ENCODE data around the gene GSTT4.
"Not testable (repeated sequence)": the region's sequence is repeated elsewhere in the genome, so short reads cannot be mapped to it uniquely, and the experiment has no call there.

Gene GSTT4

GRCh38 chr22:23986538-23987178 is 18.6 kb downstream of the GSTT4 start:
- DNase-seq (ENCODE audit: low spot score): not testable (repeated sequence)

GRCh38 chr22:23986089-23986488 is 19.2 kb downstream of the GSTT4 start:
- DNase-seq (ENCODE audit: low spot score): not testable (repeated sequence)

DNA sequence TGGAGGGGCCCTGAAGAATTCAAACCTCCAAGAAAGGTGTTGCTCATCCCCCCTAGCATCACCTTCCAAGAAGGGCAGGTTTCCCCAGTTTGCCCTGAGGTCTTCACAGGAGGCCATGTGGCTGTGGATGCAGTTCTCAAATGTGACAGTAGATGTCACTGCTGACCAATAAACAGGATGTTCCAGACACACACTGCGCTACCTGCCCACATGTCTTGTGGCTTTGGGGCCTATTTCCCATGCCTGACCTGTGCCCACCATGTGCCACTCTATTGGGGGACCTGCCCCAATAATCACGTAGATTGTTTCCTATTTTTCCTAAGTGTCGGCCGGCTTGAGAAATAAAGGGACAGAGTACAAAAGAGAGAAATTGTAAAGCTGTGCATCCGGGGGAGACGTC is 20.8 kb downstream of the GSTT4 start:
- DNase-seq (ENCODE audit: low spot score): no peak

DNA sequence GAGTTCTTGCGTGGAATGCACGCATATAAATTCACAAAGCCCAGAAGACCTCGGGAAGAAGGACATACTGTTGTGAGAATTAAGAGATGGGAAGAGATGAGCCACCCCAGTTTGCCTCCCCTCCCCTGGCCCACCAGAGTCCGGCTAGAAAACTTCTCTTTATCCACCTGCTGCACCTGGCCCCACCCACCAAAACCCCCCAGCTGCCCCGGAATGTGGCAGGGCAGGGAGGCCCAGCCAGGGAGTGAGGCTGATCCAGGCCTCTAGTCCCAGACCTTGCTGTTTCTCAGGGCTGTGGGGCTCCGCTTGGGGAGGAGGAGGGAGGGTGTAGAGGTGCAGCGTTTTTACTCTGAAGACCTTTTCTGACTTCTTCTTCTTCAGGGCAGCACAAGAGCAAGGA is 24.7 kb downstream of the GSTT4 start:
- not testable (repeated sequence) for DNase-seq (ENCODE audit: low spot score)

DNA sequence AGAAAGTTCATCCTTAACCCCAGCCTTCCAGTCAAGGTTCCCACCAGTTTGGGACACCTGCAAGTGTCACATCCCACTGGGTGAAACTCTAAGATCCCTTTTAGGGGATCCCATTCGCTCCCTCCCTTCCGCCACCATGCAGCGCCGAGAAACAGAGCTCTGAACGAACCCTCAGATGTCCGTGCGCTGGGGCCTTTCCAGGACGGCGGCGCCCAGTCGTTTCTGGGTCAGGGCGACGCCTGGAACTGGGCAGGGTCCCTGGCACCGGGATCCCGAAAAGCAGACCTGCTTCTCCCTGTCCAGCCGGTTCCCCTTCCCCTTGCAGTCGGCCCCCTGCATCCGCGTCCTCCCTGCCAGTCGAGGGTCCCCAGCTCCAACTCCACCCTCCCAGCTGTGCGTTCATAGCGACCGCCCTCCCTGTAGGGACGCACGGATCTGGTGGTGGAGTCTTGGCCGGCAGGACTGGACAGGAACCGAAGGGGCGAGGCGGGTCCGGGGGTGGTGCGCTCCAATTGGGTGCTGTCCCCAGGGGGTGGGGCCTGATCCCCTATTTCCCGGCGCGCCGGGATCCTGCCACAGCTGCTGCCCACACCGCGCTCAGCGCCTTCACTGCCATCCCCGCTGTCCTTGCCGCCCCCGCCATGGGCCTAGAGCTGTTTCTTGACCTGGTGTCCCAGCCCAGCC is 25.6 kb downstream of the GSTT4 start, which contains the start of gene GSTT2:
Gene GSTT2 (plus strand): TSS at position 578 of the 684 bp plus-strand sequence.
- DNase-seq (ENCODE audit: low spot score): not testable (repeated sequence)

- not testable (repeated sequence) for DNase-seq (ENCODE audit: low spot score)
Observed at GRCh38 chr22:23977304-23977703, 27.9 kb downstream of the GSTT4 start.

GRCh38 chr22:23974836-23975352 is 30.4 kb downstream of the GSTT4 start:
- DNase-seq (ENCODE audit: low spot score): not testable (repeated sequence)

GRCh38 chr22:23974345-23974744 is 30.9 kb downstream of the GSTT4 start, which contains the start of gene DDT:
DDT (minus strand) TSS chr22:23974441; CDS start chr22:23974414, 27 bp downstream.
- not testable (repeated sequence) for DNase-seq (ENCODE audit: low spot score)

DNA sequence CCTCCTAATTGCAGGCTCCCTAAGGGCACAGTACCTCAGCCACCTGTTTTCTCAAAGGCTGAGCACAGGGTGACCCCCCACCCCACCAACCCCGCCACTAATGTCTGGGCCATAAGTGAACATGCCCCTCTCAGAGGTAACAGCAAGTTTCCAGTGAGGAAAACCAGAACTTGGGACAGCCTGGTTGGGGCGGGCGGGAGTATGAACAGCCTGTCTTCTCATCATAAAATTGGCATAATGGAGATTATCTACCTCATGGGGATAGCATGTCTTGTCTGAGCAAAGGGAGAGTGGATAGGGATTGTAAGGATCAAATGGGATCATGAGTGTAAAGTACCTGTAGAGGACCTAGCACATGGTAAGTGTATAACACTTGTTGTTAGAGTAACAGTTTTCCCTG is 33.3 kb downstream of the GSTT4 start:
- DNase-seq (ENCODE audit: low spot score): peak; percentile 1

- DNase-seq (ENCODE audit: low spot score): peak; percentile 1
Observed at GRCh38 chr22:23970816-23971486, 34.3 kb downstream of the GSTT4 start.

DNA sequence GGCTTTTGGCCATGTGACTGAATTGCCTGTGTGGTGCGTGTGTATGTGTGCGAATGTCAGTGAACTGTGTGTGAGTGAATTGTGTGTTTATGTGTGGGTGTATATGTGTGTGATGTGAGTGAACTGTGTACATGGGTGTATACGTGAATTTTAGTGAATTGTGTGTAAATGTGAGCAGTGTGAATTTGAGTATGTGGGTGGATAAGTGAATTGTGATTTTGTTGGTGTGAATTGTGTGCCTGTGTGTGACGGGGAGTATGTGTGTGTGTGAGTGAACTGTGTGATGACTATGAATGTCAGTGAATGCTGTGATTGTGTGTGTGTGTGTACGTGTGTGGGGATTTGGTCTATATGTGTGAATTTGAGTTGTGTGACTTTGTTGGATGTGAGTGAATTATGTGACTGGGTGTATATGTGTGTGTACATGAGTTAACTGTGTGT is 35.0 kb downstream of the GSTT4 start:
- no peak for DNase-seq (ENCODE audit: low spot score)

GRCh38 chr22:23969071-23969470 is 36.2 kb downstream of the GSTT4 start:
- peak; percentile 1 for DNase-seq (ENCODE audit: low spot score)

- not testable (repeated sequence) for DNase-seq (ENCODE audit: low spot score)
Observed at GRCh38 chr22:23966568-23966967, 38.7 kb downstream of the GSTT4 start, which contains the start of gene DDTL. DDTL (plus strand) TSS chr22:23966888; CDS start chr22:23966915, 27 bp downstream.

GRCh38 chr22:23966094-23966493 is 39.2 kb downstream of the GSTT4 start:
- not testable (repeated sequence) for DNase-seq (ENCODE audit: low spot score)

GRCh38 chr22:23961084-23961771 is 44.0 kb downstream of the GSTT4 start, which contains the start of gene GSTT2B:
GSTT2B (minus strand) TSS chr22:23961195; CDS start chr22:23961131, 64 bp downstream.
- DNase-seq (ENCODE audit: low spot score): not testable (repeated sequence)

DNA sequence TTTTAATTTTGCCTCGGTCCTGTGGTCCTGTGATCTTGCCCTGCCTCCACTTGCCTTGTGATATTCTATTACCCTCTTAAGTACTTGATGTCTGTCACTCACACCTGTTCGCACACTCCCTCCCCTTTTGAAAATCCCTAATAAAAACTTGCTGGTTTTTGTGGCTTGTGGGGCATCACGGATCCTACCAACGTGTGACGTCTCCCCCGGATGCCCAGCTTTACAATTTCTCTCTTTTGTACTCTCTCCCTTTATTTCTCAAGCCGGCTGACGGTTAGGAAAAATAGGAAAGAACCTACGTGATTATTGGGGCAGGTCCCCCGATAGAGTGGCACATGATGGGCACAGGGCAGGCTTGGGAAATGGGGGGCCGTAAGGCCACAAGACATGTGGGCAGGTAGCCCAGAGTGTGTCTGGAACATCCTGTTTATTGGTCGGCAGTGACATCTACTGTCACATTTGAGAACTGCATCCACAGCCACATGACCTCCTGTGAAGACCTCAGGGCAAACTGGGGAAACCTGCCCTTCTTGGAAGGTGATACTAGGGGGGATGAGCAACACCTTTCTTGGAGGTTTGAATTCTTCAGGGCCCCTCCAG is 48.9 kb downstream of the GSTT4 start:
- DNase-seq (ENCODE audit: low spot score): peak; percentile 60

DNA sequence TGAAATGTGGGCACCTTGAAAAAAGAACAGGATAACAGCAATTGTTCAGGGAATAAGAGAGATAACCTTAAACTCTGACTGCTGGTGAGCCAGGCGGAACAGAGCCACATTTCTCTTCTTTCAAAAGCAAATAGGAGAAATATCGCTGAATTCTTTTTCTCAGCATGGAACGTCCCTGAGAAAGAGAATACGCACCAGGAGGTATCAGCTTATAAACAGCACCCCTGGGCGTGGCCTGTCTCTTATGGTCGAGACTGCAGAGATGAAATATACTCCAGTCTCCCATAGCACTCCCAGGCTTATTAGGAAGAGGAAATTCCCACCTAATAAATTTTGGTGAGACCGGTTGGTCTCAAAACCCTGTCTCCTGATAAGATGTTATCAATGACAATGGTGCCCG is 49.4 kb downstream of the GSTT4 start:
- not testable (repeated sequence) for DNase-seq (ENCODE audit: low spot score)

GRCh38 chr22:23954991-23955305 is 50.3 kb downstream of the GSTT4 start:
- DNase-seq (ENCODE audit: low spot score): not testable (repeated sequence)

GRCh38 chr22:23954193-23954990 is 50.9 kb downstream of the GSTT4 start:
- not testable (repeated sequence) for DNase-seq (ENCODE audit: low spot score)

GRCh38 chr22:23953485-23953884 is 51.8 kb downstream of the GSTT4 start:
- not testable (repeated sequence) for DNase-seq (ENCODE audit: low spot score)
